ENCODE results near the gene FEV.

Gene FEV

DNA sequence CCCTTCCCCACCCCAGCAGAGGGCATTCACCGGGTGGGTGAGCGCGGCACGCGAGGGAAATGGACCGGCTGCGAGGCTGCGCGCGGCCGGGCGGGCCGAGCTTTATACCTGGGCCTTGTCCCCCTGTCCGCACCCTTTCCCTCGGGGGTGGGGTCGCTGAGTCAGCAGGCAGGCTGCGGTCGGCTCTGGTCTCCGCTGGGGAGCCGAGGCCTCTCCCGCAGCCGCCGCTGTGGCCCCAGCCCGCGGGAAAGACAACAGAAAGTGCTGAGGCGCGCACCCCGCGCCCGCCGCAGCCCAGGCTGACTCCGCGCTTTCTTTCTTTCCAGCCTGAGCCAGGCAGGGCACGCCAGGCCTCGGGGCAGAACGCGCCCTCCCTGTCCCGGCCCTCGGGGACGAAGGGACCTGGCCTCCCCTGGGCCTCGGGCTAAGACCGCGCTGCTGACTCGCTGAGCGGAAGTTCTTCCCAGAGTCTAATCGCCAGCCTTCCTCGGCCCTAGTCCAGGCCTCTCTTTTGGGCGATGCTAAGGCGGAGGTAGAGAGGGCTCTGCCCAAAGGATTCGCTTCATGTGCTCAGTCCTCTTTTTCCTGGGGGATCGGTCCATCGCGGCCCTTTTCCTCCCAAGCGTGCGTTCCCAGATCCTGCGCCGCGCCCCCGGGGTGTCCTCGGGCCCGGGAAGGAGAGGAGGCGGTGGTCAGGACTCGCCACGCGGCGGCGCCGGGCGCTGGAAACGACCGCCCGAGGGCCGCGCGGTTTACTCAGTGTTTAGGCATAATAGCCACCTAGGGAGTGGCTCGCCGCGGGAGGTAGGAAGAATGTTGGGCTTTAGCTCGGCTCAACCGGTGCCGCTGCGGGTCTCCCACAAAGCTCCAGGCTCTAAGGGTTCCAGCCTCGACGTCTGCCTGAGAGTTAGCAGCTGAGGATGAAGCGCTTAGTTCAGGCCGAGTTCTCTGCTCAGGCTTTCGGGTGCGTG, 8.6 kb upstream of the FEV start, which contains the start of gene CRYBA2:
Gene CRYBA2 (minus strand): TSS at position 78 of the 971 bp plus-strand sequence. CDS start 246 bp downstream, outside the sequence.
- DNase-seq (ENCODE audit: low spot score) (no peak), FAIRE-seq (no peak)

DNA sequence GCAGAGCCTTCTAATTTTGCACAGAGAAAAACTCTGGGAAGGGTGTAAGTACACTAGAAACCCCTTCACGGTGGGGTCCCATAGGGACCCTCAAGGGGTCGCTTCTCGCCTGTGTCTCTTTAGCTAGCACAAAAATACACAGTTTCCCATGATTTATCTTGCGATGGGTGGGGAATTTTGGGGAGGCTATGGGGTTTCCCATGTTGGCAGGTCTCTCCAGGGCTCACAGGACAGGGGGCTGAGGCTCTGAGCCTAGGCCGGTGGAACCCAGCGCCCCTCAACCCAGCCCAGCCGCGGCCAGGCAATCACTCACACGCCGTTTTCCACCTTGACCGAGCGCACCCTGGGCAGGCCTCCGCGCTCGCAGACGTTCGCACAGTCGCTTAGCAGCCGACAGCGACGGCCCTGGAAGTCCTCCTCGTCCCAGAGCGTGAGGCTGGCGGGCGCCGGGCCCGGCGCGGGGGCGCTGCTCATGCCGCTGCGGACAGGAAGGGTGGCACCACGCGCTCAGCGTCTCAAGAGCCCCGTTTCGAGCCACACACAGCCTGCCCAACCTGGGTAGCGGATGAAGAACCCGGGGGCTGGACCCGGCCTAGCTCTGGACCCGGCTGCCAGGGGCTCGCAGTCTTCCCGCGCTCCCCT, 7.8 kb upstream of the FEV start:
- FAIRE-seq (no peak), DNase-seq (ENCODE audit: low spot score) (no peak)

DNA sequence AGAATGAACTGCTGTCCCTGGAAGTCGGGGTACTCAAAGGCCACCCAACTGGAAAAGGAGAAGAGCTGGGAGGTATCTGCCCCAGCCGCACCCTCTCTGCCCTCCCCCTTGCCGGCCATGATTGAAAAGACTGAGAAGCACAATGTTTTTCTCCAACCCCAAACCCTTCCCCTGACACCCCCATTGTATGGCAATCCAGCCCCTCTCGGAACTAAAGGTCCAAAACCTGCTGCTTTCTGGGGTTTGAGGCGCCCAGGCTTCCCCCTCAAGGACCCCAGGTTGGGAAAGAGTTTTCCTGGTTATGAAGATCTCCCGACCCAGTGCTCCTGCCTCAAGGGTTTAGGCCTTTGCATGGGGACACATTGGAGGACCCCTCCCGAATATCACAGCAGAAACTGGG, 7.2 kb upstream of the FEV start:
- no peak for FAIRE-seq
- no peak for DNase-seq (ENCODE audit: low spot score)

GRCh38 chr2:218991674-218992168, 6.7 kb upstream of the FEV start:
- FAIRE-seq = no peak
- no peak for DNase-seq (ENCODE audit: low spot score)

DNA sequence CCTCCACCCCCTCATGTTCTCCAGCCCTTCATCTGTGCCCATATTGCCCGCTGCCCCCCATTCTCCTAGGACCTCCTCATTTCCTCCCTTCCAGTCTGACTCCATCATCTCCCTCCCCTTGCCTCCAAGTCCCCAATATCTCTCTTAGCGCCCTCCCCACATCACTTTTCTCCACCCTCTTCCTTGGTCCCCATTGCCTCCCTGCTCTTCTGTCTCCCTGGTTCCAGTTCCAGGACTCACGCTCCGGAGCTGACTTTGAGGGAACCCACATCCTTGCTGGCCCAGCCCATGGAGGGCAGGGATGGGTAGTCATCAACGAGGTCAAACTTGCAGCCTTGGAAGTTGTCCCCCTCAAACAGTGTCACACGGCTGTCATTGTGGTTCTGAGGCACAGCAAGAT, 5.6 kb upstream of the FEV start:
- DNase-seq (ENCODE audit: low spot score) (no peak), FAIRE-seq (no peak)

DNA sequence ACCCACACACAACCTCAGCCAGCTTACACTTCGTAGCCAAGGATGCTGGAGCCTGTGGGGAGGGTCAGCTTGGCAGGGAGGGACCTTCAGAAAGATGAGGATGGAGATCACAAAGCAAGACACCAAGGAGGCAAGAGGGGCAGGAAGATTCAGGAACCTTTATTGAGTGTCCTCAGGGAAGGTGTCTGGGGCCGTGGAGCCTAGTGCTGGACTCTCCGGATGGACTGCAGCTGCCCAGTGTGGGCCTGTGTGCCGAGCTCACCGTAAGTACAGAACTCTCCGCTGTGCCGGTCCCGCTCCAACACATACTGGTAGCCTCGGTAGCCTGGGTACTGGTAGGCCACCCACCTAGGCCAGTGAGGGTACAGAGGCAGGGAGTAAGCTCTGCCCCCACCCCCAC, 5.1 kb upstream of the FEV start:
- no peak for FAIRE-seq

DNA sequence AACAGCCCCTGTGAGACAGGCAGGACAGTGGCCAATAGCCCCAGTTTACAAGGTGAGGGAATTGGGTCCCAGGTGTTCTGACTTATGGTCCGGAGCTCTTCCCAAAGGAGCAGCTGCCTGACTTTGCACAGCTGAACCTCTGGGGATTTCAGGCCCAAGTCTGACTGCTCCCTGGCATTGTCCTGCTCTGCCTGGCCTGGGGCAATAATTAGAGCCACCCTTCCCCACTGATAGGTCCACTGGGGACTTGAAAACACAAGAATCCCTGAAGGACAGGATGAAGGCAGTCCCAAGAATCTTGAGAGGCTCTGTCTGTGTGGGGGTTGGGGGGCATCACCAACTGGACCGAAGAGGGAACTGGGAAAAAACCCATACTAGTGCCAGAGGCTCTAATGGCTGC, 3.7 kb upstream of the FEV start:
- no peak for DNase-seq (ENCODE audit: low spot score)
- no peak for FAIRE-seq

More for the DNA sequence above, 5.1 kb upstream of the FEV start:
- DNase-seq (ENCODE audit: low spot score) = no peak

DNA sequence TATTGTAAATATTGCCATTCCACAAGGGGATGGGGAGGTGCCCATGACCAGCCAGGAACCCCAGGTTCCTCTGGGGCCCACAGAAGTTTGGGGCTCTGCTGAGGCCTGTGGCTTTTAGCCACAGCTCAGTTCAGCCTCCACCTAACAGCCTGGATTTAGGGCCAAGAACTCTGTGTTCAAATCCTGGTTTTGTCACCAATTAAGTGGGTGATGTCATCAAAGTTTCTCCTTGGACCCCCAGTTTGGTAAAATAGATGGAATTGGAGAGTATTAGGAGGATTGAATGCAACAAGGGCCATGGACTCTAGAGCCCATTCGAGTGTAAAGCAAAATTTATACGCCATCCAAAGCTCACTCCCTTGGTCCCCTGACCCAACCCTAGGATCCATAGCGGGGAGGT, 3.2 kb upstream of the FEV start:
- FAIRE-seq (no peak), DNase-seq (ENCODE audit: low spot score) (no peak)

DNA sequence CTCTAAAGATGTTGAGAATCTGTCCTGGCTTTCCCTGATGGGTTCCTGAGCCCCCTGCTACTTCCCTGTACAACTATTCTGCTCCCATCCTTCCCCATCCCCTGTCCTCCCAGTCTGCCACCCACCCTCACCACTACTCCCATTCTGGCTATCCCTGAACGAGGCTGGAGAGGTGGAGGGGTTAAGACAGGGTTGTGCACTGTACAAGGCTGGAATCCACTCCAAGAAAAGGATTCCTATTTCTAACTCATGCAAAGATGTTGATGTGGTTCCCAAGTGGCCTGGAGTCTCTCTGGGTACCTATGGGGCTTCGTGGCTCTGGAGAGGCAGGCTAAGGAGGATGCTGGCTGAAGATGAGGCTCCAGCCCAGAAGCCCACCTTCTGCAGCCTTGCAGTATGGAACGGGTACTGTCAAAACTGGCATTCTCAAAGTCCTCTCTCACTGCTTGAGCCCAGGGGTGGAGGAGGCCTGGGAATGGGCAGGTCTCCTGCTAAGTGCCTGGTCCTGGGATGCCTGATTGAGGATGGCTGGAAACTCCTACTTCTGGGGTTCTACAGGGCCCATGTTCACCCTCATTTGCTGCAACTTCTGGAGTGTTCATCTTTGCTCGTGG, 1.3 kb upstream of the FEV start:
- FAIRE-seq (no peak), DNase-seq (ENCODE audit: low spot score) (no peak)

DNA sequence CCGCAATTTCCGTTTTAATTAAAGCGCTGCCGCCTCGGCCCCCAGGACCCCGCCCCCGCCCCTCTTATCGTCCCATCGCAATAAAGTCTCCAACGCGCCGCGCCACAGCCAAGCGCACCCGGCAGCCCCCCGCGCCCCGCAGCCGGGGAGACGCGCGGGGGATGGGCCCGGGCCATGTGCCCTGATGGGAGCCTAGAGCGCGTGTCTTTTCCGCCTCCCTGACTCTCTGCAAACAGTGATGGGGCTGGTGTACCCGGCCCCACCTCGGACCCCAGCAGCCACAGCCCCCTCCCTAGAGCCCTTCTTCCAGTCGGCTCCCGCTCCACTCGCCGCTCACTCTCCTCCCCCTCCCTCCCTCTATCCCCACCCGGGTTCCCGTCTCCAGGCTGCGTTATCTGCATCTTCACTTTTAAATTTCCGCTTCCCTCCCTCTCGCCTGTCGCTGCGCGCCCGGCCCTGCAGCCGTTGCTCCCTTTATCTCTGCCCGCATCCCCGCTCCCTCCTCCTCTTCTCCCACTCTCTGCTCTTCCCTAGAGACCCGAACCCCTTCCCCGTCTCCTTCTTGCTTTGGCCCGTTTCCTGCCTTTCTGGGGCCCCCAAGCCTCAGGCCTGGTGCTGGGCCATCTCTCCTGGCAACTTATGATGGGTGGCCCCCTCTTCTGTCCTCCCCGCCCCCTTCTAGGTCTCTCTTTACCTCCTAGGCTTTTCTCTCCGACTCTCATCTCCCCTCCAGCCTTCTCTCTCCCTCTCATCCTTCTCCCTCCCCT, 524 bp upstream of the FEV start:
- DNase-seq (ENCODE audit: low spot score) = no peak
- no peak for FAIRE-seq

GRCh38 chr2:218984239-218985020, 554 bp downstream of the FEV start:
- no peak for FAIRE-seq
- no peak for DNase-seq (ENCODE audit: low spot score)

DNA sequence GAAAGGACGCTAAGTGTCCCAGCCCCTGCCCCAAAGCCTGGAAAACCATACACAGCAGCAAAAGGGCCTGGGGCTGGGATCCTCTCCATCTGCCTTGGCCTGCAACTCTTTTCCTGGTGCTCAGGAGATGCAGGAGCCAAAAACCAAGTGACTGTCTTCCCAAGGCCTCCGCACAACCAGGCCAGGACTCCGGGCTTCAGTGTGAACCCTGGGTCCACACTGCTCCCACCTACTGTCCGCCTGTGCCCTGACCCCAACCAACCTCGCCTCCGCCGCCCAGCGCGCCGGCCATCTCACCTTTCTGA, 1.1 kb downstream of the FEV start:
- DNase-seq (ENCODE audit: low spot score) (no peak), FAIRE-seq (no peak)

- FAIRE-seq (no peak), DNase-seq (ENCODE audit: low spot score) (no peak)
These were observed 1.6 kb downstream of the FEV start for GRCh38 chr2:218983263-218983933.

- DNase-seq (ENCODE audit: low spot score) (no peak), FAIRE-seq (no peak)
These were observed 2.3 kb downstream of the FEV start for GRCh38 chr2:218982586-218983262.

GRCh38 chr2:218981881-218982585, 3.0 kb downstream of the FEV start:
- no peak for FAIRE-seq
- no peak for DNase-seq (ENCODE audit: low spot score)

GRCh38 chr2:218981390-218981880, 3.5 kb downstream of the FEV start:
- no peak for DNase-seq (ENCODE audit: low spot score)

DNA sequence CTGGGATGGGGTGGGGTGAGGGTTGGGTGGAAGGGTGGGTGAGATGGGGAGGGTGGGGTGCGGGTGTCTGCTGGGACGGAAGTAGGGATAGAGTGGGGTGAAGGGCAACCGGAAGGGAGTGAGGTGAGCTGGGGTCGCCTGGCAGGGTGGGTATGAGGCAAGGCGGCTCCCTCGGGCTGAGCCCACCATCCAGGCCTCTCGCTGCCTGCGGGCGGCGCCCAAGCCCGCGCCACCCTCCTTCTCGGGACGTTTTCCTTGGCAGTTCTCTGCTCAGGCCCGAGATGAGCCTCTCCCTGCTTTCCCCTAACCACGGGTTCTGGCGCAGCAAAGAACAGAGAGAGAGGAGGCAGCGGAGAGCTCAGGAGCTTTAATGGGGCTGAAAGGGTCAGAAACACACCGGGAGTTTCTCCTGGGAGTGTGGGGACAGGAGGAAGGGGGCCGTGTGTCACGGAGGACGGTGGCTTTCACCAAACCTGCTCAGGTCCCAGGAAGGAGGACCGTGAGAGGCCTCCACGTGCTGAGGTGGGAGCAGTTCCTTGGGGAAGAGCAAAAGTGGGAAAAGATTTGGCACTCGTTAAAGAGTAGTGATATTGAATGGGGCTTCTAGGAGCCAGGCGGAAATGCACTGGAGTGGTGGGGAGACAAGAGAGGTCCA, 4.1 kb downstream of the FEV start:
- FAIRE-seq = no peak

More at GRCh38 chr2:218981390-218981880, 3.5 kb downstream of the FEV start:
- no peak for FAIRE-seq

More for the DNA sequence above, 4.1 kb downstream of the FEV start:
- DNase-seq (ENCODE audit: low spot score) = no peak
